GM12801 (cell line): ENCODE measurements around the gene KANSL1L.

ENCODE experiments used
- TF ChIP-seq, protein P1 (sequence below): IDR thresholded peaks from one replicate; pipeline ENCODE4 v1.5.1; 2011; ENCODE audit warnings: control low read depth; ENCODE audit not compliant: insufficient read length; ENCODE audit errors: extremely low read depth

The KANSL1L gene

DNA sequence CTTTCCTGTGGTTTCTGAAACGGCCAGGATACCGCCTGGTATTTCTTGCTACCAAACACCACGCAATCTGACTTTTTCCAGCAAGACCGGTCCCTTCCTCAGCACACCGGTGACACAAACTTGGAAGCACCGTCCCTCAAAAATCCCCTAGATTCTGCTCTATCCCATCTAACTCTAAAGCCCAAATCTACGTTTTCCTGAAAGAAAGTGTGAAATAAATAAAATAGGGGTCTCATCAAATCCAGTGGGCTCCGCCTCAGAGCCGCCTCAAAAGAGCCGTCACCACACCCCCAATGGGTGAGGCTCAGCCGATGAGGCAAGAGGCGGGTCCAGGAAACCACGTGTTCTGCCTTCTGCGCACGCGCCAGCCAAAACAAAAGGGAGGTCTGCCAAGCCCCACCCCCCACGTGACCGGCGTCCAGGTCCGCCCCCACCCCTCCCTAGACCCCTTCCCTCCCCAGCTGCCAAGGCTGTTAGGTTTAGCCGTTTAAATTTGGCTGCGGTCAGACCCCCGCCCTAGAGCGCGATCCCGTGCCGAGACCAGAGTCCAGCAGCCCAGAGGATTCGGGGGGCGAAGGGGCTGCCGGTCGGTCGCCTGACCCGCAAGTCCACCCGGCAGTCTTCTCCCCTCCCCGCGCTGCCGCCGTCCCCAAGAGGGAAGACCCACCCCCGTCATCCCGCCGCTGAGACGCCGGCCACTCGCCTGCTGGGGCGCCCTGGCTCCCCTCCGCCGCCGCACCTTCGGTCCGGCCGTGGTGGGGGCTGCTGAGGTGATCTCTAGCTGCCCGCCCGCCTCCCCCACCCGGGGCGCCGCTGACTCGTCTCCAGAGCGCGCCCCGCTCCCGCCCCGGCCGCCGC, 534 bp downstream of the KANSL1L start:
- TF ChIP-seq, protein P1, sequence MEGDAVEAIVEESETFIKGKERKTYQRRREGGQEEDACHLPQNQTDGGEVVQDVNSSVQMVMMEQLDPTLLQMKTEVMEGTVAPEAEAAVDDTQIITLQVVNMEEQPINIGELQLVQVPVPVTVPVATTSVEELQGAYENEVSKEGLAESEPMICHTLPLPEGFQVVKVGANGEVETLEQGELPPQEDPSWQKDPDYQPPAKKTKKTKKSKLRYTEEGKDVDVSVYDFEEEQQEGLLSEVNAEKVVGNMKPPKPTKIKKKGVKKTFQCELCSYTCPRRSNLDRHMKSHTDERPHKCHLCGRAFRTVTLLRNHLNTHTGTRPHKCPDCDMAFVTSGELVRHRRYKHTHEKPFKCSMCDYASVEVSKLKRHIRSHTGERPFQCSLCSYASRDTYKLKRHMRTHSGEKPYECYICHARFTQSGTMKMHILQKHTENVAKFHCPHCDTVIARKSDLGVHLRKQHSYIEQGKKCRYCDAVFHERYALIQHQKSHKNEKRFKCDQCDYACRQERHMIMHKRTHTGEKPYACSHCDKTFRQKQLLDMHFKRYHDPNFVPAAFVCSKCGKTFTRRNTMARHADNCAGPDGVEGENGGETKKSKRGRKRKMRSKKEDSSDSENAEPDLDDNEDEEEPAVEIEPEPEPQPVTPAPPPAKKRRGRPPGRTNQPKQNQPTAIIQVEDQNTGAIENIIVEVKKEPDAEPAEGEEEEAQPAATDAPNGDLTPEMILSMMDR: no peak

DNA sequence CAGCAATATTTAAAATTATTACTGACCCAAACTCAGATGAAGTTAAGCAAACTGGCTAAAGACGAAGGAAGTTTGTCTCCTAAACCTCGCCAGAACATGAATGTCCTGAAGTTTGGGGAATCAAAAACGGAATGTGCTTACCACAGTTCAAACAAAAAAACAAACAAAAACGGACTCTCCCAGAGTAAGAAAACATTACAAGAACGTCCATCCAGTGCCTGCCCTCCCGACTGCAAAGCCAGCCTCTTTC, 1.1 kb downstream of the KANSL1L start:
- TF ChIP-seq, protein P1: no peak

DNA sequence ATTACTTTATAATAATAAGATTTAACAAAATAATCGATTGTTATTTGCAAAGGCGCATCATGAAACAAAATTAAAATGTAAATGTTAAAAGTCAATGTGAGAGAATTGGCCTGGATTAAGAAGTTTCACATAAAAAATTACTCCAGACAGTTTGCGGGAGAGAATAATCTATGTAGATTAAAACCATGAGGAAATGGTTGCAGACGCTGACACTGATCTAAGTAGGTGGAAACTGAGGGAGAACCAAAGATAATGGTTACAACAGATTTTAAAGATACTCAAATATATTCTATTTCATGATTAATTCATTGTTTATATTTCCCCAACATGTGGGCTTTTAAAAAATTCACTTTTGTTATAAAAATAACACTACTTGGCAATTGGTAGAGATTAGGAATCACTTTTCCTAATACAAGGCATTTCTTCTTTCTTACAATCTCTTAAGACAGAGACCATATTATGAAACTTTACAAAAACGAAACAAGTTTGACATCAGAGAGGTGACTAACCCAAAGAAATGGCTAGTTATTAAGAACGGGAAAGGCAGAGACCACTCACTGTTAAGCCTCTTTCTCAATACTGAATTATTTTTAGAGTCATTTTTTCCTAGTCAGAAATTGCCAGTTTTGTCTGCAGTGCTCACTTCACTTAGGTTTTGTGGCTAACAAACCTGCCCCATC, 1.6 kb downstream of the KANSL1L start:
- TF ChIP-seq, protein P1: no peak

DNA sequence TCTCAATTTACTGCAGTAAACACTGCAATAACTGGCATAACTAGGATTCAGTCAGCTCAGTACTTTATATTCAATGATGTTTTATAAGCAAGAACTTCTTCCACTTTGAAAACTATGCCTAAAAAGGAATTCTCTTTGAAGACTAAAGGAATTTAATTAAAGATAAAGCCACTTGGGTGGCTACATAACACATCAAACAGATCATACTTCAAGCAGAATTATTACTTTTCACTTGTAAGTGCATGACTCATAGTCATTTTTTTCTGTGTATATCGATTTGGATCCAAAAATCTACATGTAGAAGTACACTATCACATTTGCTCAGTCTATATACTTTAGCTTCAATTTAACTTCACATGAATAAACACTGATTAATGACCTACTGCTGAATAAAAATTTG, 4.0 kb downstream of the KANSL1L start:
- TF ChIP-seq, protein P1: no peak

DNA sequence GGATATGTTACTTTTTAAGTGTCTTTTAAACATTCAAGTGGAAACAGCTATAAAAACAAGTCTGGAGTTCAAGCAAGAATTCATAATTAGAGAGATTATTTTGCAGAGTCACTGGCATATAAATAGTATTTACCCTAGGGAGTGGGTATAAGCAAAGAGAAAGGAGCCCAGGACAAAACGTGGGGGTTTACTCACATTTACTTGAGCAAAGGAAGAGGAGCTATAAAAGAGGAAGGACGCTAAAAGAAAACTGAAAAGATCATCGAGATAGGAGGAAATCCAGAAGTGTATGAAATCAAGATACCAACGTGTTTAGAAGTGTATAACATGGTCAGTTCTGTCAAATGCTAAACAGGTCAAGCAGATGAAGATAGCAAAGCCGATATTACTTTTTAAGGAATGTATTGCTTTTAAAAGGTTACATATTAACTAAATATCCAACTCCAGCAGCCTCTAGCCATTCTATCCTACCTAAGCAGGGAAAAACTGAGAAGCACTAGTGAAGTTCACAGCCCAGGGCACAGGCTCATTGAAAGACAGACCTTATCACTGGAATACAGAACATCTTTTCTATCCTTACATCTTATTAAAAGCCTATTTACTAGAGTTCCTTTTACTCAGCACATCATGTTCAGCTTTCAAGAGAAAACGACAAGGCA, 8.6 kb downstream of the KANSL1L start:
- TF ChIP-seq, protein P1: no peak

DNA sequence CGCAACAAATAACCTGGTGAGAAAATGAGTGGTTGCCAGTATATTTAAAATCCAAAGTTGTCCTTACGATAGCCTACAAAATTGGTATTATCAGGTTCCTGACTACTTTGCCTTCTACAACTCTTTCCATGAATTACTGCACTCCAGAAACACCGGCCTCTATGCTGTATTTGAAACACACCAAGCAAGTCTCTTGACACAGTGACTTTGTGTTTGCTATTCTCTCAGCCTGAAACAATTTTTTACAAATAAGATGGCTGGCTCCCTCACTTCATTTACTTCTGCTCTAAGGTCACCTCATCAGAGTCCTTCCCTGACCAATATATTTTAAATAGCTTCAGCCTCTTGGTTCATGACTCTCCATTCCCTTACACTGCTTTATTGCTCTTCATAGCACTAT, 12.2 kb downstream of the KANSL1L start:
- TF ChIP-seq, protein P1: no peak

DNA sequence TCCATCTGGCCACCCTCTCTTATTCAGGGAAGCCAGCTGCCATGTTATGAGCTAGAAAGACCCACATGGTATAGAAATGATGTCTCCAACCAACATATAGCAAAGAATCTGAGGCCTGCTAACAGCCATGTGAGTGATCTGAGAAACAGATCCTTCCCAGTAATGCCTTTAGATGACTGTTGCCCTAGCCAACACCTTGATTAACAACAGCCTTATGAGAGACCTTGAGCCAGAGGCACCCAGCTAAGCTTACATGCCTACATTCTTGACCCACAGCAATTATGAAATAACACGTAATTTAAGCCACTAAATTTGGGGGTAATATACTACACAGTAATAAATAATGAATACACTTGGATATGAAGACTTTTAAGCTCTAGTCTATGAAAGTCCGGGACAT, 13.0 kb downstream of the KANSL1L start:
- TF ChIP-seq, protein P1: no peak
